ENCODE results near the gene DHX8.

DHX8 gene

GRCh38 chr17:43574896-43575525, 91.2 kb downstream of the DHX8 start:
- no peak for DNase-seq (ENCODE audit: low read depth in 2 of 2)

All from stimulated activated CD8-positive, alpha-beta memory T cell treated with anti-CD3 and anti-CD28 coated beads, Interleukin-15, amount 100 ng/mL, for 4 hours (primary cell).